Measurements from ENCODE around the gene ZNF511.

Gene ZNF511

GRCh38 chr10:133274751-133275683, 33.7 kb upstream of the ZNF511 start:
- DNase-seq: no peak

GRCh38 chr10:133275684-133276092, 33.0 kb upstream of the ZNF511 start:
- DNase-seq: no peak

- DNase-seq: no peak
Observed at GRCh38 chr10:133276100-133276434, 32.6 kb upstream of the ZNF511 start.

- no peak for DNase-seq
Observed at GRCh38 chr10:133276435-133277201, 32.1 kb upstream of the ZNF511 start, which contains the start of gene ADAM8. ADAM8 (minus strand) TSS chr10:133276868; CDS start chr10:133276817, 51 bp downstream.

- no peak for DNase-seq
Observed at GRCh38 chr10:133277277-133277992, 31.3 kb upstream of the ZNF511 start.

GRCh38 chr10:133277993-133278576, 30.6 kb upstream of the ZNF511 start:
- no peak for DNase-seq

- DNase-seq: peak; percentile 11
Observed at GRCh38 chr10:133278577-133279265, 30.0 kb upstream of the ZNF511 start.

- no peak for DNase-seq
Observed at GRCh38 chr10:133279326-133280226, 29.1 kb upstream of the ZNF511 start.

- no peak for DNase-seq
Observed at GRCh38 chr10:133280391-133281059, 28.2 kb upstream of the ZNF511 start.

GRCh38 chr10:133281084-133281483, 27.6 kb upstream of the ZNF511 start:
- no peak for DNase-seq

- DNase-seq: no peak
Observed at GRCh38 chr10:133281628-133282372, 26.9 kb upstream of the ZNF511 start.

- DNase-seq: no peak
Observed at GRCh38 chr10:133282846-133283390, 25.8 kb upstream of the ZNF511 start.

- no peak for DNase-seq
Observed at GRCh38 chr10:133283931-133284330, 24.8 kb upstream of the ZNF511 start.

- DNase-seq: no peak
Observed at GRCh38 chr10:133285217-133285616, 23.5 kb upstream of the ZNF511 start.

- DNase-seq: no peak
Observed at GRCh38 chr10:133286366-133286765, 22.3 kb upstream of the ZNF511 start.

- no peak for DNase-seq
Observed at GRCh38 chr10:133287832-133288500, 20.7 kb upstream of the ZNF511 start.

- no peak for DNase-seq
Observed at GRCh38 chr10:133289761-133290160, 19.0 kb upstream of the ZNF511 start.

GRCh38 chr10:133292919-133293809, 15.6 kb upstream of the ZNF511 start:
- no peak for DNase-seq

Measured in amniotic stem cell (primary cell).